Forelimb muscle (tissue), 1 donor: Measurements from ENCODE around the gene NFATC1. TPM values are rescaled to one million over a fixed set of nuclear protein-coding genes. Genes with fewer than 3 reads are reported as not detected.

Source experiments
- DNase-seq: peaks from one replicate; pipeline ENCODE4 v3.0.0-alpha.2; 2013; ENCODE audit warnings: low read depth
- polyA plus RNA-seq: library from polyadenylated mRNA; unstranded; fragments of 120-200 nt; gene quantifications from one replicate; pipeline ENCODE4 v1.2.1, GENCODE V29; 2013; ENCODE audit not compliant: insufficient read length

NFATC1 gene
- polyA plus RNA-seq, 1 donor, result 10.2 TPM

- no peak for DNase-seq
Measured at GRCh38 chr18:79519751-79520477, 124.2 kb downstream of the NFATC1 start.

GRCh38 chr18:79520478-79521390 is 125.0 kb downstream of the NFATC1 start:
- no peak for DNase-seq

GRCh38 chr18:79521416-79522205 is 125.9 kb downstream of the NFATC1 start:
- DNase-seq, result no peak

- DNase-seq, result no peak
Measured at GRCh38 chr18:79522451-79523205, 126.9 kb downstream of the NFATC1 start.

- DNase-seq, result no peak
Measured at GRCh38 chr18:79523206-79523735, 127.5 kb downstream of the NFATC1 start.

- DNase-seq, result no peak
Measured at GRCh38 chr18:79523736-79524180, 128.0 kb downstream of the NFATC1 start.

GRCh38 chr18:79524181-79525078 is 128.7 kb downstream of the NFATC1 start:
- no peak for DNase-seq

- DNase-seq, result no peak
Measured at GRCh38 chr18:79525556-79526467, 130.1 kb downstream of the NFATC1 start.

GRCh38 chr18:79526468-79527460 is 131.0 kb downstream of the NFATC1 start:
- DNase-seq, result no peak

- DNase-seq, result no peak
Measured at GRCh38 chr18:79527656-79528315, 132.1 kb downstream of the NFATC1 start.

- no peak for DNase-seq
Measured at GRCh38 chr18:79528316-79528695, 132.6 kb downstream of the NFATC1 start.

GRCh38 chr18:79528846-79529245 is 133.1 kb downstream of the NFATC1 start:
- no peak for DNase-seq

GRCh38 chr18:79529296-79529695 is 133.6 kb downstream of the NFATC1 start:
- DNase-seq, result no peak

- DNase-seq, result no peak
Measured at GRCh38 chr18:79529991-79530390, 134.3 kb downstream of the NFATC1 start.

- no peak for DNase-seq
Measured at GRCh38 chr18:79530821-79531220, 135.1 kb downstream of the NFATC1 start.

GRCh38 chr18:79531386-79531785 is 135.7 kb downstream of the NFATC1 start:
- DNase-seq, result no peak

GRCh38 chr18:79531926-79532312 is 136.2 kb downstream of the NFATC1 start:
- DNase-seq, result no peak
